NB4 (cell line): ENCODE data around the gene DUSP14.

ENCODE experiments used
- POLR2A ChIP-seq: IDR thresholded peaks from 2 replicates; pipeline ENCODE4 v1.6.1; 2011; ENCODE audit warnings: mild to moderate bottlenecking; ENCODE audit not compliant: insufficient read length; ENCODE audit errors: extremely low read depth
- TF ChIP-seq, protein P1 (sequence below): IDR thresholded peaks from one replicate; pipeline ENCODE4 v1.5.1; 2012; ENCODE audit warnings: low read depth, low read length

DNA sequence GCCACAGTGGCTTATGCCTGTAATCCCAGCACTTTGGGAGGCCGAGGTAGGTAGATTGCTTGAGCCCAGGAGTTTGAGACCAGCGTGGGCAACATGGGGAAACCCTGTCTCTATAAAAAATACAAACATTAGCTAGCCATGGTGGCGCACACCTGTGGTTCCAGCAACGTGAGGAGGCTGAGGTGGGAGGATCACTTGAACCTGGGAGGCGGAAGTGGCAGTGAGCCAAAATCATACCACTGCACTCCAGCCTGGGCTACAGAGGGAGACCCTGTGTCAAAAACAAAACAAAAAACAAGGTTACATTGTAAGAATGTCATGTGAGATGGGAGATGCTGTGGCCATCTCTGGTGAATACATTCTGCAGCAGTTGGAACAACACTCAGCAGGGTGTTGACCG is 13.5 kb downstream of the DUSP14 start:
- no peak for TF ChIP-seq POLR2A
- TF ChIP-seq, protein P1, sequence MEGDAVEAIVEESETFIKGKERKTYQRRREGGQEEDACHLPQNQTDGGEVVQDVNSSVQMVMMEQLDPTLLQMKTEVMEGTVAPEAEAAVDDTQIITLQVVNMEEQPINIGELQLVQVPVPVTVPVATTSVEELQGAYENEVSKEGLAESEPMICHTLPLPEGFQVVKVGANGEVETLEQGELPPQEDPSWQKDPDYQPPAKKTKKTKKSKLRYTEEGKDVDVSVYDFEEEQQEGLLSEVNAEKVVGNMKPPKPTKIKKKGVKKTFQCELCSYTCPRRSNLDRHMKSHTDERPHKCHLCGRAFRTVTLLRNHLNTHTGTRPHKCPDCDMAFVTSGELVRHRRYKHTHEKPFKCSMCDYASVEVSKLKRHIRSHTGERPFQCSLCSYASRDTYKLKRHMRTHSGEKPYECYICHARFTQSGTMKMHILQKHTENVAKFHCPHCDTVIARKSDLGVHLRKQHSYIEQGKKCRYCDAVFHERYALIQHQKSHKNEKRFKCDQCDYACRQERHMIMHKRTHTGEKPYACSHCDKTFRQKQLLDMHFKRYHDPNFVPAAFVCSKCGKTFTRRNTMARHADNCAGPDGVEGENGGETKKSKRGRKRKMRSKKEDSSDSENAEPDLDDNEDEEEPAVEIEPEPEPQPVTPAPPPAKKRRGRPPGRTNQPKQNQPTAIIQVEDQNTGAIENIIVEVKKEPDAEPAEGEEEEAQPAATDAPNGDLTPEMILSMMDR = no peak
